ENCODE data around the gene FGD3. TPM values are rescaled to one million over a fixed set of nuclear protein-coding genes. Genes with fewer than 3 reads are reported as not detected.

The FGD3 gene
- total and polyA plus RNA-seq, 4 donors: 1.6 to 6.2 (median 3.6) TPM

DNA sequence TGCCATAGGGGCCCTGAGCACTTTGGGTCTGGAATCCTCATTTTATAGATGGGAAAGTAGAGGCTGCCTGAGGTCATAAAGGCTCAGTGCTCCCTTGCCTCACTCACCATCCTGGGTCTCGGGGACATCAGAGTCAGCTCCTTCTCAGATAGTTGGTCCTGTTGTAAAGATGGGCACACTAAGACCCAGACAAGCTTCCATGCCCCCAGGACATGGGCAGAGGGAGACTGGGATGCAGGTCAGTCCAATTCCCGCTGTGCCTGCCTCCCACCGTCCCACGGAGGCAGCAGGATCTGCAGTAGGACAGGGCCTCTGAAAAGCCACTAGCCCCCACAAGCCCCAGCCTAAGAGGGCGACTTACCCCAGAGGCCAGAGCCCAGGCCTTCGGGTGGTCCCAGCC is 92.1 kb downstream of the FGD3 start:
- Histone ChIP-seq H3K36me3 (ENCODE audit: control insufficient read depth in 4 of 4, insufficient read depth in 3 of 4, low read depth in 1 of 4, low read length in 3 of 4) (no peaks in the 10 kb centered on the region), H3K4me1 (ENCODE audit: control insufficient read depth in 4 of 4, insufficient read depth in 4 of 4, low read length in 3 of 4) (peaks cover 0 to 3% (median 1%) of the 10 kb centered on the region in 4 donors), H3K4me3 (ENCODE audit: low read depth in 1 of 3, low read length in 3 of 3) (no peak overlapping the region), H3K27me3 (ENCODE audit: control insufficient read depth in 4 of 4, insufficient read depth in 4 of 4, low read length in 3 of 4) (no peaks in the 10 kb centered on the region), H3K27ac (ENCODE audit: low read depth in 1 of 2, low read length in 2 of 2) (no peak overlapping the region), H3K9me3 (ENCODE audit: control insufficient read depth in 4 of 4, low read length in 3 of 4) (no peaks in the 10 kb centered on the region), H3K9ac (ENCODE audit: low read depth in 1 of 2, low read length in 2 of 2) (no peak overlapping the region)
- DNase-seq (ENCODE audit: low spot score): no peak
- TF ChIP-seq FOXA2 (IDR thresholded peaks at IDR 0.05) (no peak), ATF3 (IDR thresholded peaks at IDR 0.05) (no peak), RAD21 (IDR thresholded peaks at IDR 0.05) (no peak), FOXA1 (IDR thresholded peaks at IDR 0.05) (no peak), HNF4A (conservative IDR thresholded peaks at IDR 0.05) (no peak), REST (IDR thresholded peaks at IDR 0.05) (no peak), RXRA (IDR thresholded peaks at IDR 0.05) (no peak), HNF4G (IDR thresholded peaks at IDR 0.05) (no peak), GABPA (IDR thresholded peaks at IDR 0.05 in 1 of 2, conservative IDR thresholded peaks at IDR 0.05 in 1 of 2) (no peak), SP1 (IDR thresholded peaks at IDR 0.05) (no peak), NR2F2 (IDR thresholded peaks at IDR 0.05) (no peak), JUND (IDR thresholded peaks at IDR 0.05) (no peak), YY1 (IDR thresholded peaks at IDR 0.05) (no peak), EGR1 (IDR thresholded peaks at IDR 0.05; ENCODE audit: low read depth in 2 of 2) (no peak)
- TF ChIP-seq, protein P1, sequence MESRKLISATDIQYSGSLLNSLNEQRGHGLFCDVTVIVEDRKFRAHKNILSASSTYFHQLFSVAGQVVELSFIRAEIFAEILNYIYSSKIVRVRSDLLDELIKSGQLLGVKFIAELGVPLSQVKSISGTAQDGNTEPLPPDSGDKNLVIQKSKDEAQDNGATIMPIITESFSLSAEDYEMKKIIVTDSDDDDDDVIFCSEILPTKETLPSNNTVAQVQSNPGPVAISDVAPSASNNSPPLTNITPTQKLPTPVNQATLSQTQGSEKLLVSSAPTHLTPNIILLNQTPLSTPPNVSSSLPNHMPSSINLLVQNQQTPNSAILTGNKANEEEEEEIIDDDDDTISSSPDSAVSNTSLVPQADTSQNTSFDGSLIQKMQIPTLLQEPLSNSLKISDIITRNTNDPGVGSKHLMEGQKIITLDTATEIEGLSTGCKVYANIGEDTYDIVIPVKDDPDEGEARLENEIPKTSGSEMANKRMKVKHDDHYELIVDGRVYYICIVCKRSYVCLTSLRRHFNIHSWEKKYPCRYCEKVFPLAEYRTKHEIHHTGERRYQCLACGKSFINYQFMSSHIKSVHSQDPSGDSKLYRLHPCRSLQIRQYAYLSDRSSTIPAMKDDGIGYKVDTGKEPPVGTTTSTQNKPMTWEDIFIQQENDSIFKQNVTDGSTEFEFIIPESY (IDR thresholded peaks at IDR 0.05): no peak
- TF ChIP-seq, protein P2, sequence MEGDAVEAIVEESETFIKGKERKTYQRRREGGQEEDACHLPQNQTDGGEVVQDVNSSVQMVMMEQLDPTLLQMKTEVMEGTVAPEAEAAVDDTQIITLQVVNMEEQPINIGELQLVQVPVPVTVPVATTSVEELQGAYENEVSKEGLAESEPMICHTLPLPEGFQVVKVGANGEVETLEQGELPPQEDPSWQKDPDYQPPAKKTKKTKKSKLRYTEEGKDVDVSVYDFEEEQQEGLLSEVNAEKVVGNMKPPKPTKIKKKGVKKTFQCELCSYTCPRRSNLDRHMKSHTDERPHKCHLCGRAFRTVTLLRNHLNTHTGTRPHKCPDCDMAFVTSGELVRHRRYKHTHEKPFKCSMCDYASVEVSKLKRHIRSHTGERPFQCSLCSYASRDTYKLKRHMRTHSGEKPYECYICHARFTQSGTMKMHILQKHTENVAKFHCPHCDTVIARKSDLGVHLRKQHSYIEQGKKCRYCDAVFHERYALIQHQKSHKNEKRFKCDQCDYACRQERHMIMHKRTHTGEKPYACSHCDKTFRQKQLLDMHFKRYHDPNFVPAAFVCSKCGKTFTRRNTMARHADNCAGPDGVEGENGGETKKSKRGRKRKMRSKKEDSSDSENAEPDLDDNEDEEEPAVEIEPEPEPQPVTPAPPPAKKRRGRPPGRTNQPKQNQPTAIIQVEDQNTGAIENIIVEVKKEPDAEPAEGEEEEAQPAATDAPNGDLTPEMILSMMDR (IDR thresholded peaks at IDR 0.05; ENCODE audit: low read depth, low read length, missing input control): no peak
- WGBS: 89% methylated on average over 6 of the region's 6 CpGs

DNA sequence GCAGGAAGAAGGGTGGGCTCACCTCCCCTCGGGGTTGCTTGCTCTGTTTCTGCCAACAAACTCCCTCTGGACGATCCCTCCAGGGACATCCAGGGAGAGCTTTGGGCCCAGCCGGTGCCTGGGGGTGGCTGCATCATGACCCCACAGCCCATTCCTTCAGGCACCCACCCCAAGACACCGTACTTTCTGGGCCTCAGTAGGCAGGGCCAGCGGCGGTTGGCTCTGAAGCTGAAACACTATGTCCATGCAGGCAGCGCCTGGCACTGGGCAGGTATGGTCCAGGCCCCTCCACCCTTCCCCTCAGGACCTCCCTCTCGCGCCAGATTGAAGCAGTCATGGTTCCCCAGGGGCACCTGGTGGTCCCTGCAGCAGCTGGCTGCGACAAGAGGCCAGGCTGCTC is 92.7 kb downstream of the FGD3 start:
- Histone ChIP-seq H3K4me1 (ENCODE audit: control insufficient read depth in 4 of 4, insufficient read depth in 4 of 4, low read length in 3 of 4) (peaks cover 0 to 3% (median 1%) of the 10 kb centered on the region in 4 donors), H3K4me3 (ENCODE audit: low read depth in 1 of 3, low read length in 3 of 3) (no peak overlapping the region), H3K27ac (ENCODE audit: low read depth in 1 of 2, low read length in 2 of 2) (no peak overlapping the region), H3K27me3 (ENCODE audit: control insufficient read depth in 4 of 4, insufficient read depth in 4 of 4, low read length in 3 of 4) (no peaks in the 10 kb centered on the region), H3K9me3 (ENCODE audit: control insufficient read depth in 4 of 4, low read length in 3 of 4) (no peaks in the 10 kb centered on the region), H3K9ac (ENCODE audit: low read depth in 1 of 2, low read length in 2 of 2) (no peak overlapping the region), H3K36me3 (ENCODE audit: control insufficient read depth in 4 of 4, insufficient read depth in 3 of 4, low read depth in 1 of 4, low read length in 3 of 4) (no peaks in the 10 kb centered on the region)
- no peak for DNase-seq (ENCODE audit: low spot score)
- 90% methylated on average over 10 of the region's 10 CpGs for WGBS
- TF ChIP-seq, protein P3, sequence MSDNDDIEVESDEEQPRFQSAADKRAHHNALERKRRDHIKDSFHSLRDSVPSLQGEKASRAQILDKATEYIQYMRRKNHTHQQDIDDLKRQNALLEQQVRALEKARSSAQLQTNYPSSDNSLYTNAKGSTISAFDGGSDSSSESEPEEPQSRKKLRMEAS (IDR thresholded peaks at IDR 0.05): no peak
- TF ChIP-seq, protein P2 (IDR thresholded peaks at IDR 0.05; ENCODE audit: low read depth, low read length, missing input control): no peak

Data from liver (tissue), 9 donors.